ENCODE results near the gene SENP2. TPM values are rescaled to one million over a fixed set of nuclear protein-coding genes. Genes with fewer than 3 reads are reported as not detected.
"Not testable (repeated sequence)": the region's sequence is repeated elsewhere in the genome, so short reads cannot be mapped to it uniquely, and the experiment has no call there.

The SENP2 gene
- total RNA-seq (10 to 100 TPM; 40.2 to 53.1 TPM), polyA plus RNA-seq (10 to 100 TPM; 12.3 to 13.8 (median 13.8) TPM), total RNA-seq (41.3 to 48.0 (median 44.1) reads per million in 6 experiments)

- peaks cover 14 to 42% (median 36%) of the 10 kb centered on the region in 4 donors for H3K4me1 Mint-ChIP-seq
- peak within 1 kb of the TSS; percentile 76 to 94 (median 90) for H3K4me3 Mint-ChIP-seq
- H3K27ac Mint-ChIP-seq = peak within 1 kb of the TSS; percentile 87 to 99 (median 96)
- peaks cover 0 to 2% (median 0%) of the 10 kb centered on the region in 9 donors for H3K9me3 Mint-ChIP-seq
- peaks cover 0 to 9% (median 0%) of the 10 kb centered on the region in 3 donors for H3K36me3 Mint-ChIP-seq
- POLR2A ChIA-PET = interaction anchor here (0.6 to 2.3 kb wide), 8 partner anchors 10 to 1197 kb away, joined by 3 to 11 read pairs (median 6); partner anchors contain the start of genes DNAJB11, EIF4A2, TMEM41A and TRA2B
- ATAC-seq (peak; percentile 92 to 93), DNase-seq (peak; percentile 96 to 100 (median 100))
- H3K27me3 Mint-ChIP-seq = peaks cover 0 to 3% (median 0%) of the 10 kb centered on the region in 5 donors
Measured at GRCh38 chr3:185585859-185586685, at the start of gene SENP2. Gene SENP2, plus strand, starts transcription at chr3:185586295. Its CDS starts 119 bp downstream, at chr3:185586414.

DNA sequence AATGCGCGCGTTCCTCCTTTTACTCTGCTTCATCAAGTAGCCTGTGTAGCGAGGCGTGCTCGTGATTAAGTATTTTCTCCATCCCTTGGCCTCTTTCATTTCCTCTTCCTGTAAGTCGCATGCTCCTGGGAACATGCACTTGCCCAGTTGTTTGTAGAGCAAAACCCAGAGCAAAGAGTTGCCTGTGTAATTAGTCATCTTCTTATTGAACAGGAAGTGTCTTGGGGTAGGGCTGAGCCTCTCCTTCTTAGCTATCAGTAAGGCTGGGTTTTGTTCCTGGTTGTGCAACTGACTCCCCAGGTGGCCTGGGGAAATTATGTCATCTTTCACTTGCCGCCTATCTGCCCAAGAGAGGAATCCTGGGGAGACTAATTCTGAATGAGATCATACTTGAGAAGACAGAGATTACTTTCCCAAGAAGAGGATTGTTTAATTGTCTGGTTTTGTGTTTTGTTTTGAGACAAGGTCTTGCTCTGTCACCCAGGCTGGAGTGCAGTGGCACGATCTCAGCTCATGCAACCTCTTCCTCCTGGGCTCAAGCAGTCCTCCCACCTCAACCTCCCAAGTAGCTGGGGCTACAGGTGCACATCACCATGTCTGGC lies 48.6 kb upstream of the SENP2 start:
- Mint-ChIP-seq H3K27me3 (peaks cover 0 to 4% (median 0%) of the 10 kb centered on the region in 5 donors), H3K27ac (peak overlapping the region in 5 of 10 donors; percentile 17 to 74 (median 63)), H3K9me3 (no peaks in the 10 kb centered on the region), H3K4me3 (peak overlapping the region in 1 of 10 donors; percentile 15), H3K36me3 (no peaks in the 10 kb centered on the region), H3K4me1 (peaks cover 0 to 7% (median 5%) of the 10 kb centered on the region in 4 donors)
- DNase-seq (no peak), ATAC-seq (no peak)
- POLR2A ChIA-PET = no interaction called here

- H3K4me1 Mint-ChIP-seq = peaks cover 0 to 7% (median 5%) of the 10 kb centered on the region in 4 donors
- no peak for DNase-seq
- H3K4me3 Mint-ChIP-seq = no peak overlapping the region
- peaks cover 0 to 8% (median 0%) of the 10 kb centered on the region in 5 donors for H3K27me3 Mint-ChIP-seq
- no peaks in the 10 kb centered on the region for H3K36me3 Mint-ChIP-seq
- no peak overlapping the region for H3K27ac Mint-ChIP-seq
- POLR2A ChIA-PET = no interaction called here
- ATAC-seq = no peak
- no peaks in the 10 kb centered on the region for H3K9me3 Mint-ChIP-seq
Measured at GRCh38 chr3:185539934-185540333, 46.2 kb upstream of the SENP2 start.

DNA sequence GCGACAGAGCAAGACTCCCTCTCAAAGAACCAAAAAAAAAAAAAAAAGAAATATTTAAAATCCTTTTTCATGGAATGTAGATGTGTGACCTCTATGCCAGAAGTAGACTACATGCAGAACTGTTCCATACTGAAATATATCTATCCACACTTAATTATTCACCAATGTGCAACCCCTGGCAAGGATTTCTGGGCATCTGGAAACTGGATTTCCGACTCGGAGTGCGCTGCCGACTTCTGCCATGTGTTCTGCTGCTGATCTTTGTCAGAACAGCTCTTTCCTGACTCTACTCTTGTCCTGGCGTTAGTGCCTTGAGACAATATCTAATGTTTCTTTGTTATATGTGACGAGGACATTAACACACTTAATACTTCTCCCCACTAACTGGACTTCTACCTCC lies 45.4 kb upstream of the SENP2 start:
- H3K27ac Mint-ChIP-seq = no peak overlapping the region
- H3K9me3 Mint-ChIP-seq = no peaks in the 10 kb centered on the region
- POLR2A ChIA-PET = no interaction called here

GRCh38 chr3:185549122-185549521 lies 37.0 kb upstream of the SENP2 start:
- ATAC-seq = no peak
- no peak for DNase-seq
- Mint-ChIP-seq H3K9me3 (no peaks in the 10 kb centered on the region), H3K4me1 (no peaks in the 10 kb centered on the region), H3K4me3 (no peak overlapping the region), H3K27ac (peak overlapping the region in 1 of 10 donors; percentile 27), H3K27me3 (peaks cover 0 to 3% (median 0%) of the 10 kb centered on the region in 5 donors), H3K36me3 (no peaks in the 10 kb centered on the region)
- POLR2A ChIA-PET = no interaction called here

More for the DNA sequence above, 45.4 kb upstream of the SENP2 start:
- Mint-ChIP-seq H3K36me3 (no peaks in the 10 kb centered on the region), H3K27me3 (peaks cover 0 to 8% (median 0%) of the 10 kb centered on the region in 5 donors), H3K4me1 (peaks cover 0 to 7% (median 5%) of the 10 kb centered on the region in 4 donors), H3K4me3 (no peak overlapping the region)
- DNase-seq (no peak), ATAC-seq (no peak)

GRCh38 chr3:185549651-185550111 lies 36.4 kb upstream of the SENP2 start:
- no peaks in the 10 kb centered on the region for H3K4me1 Mint-ChIP-seq
- DNase-seq (no peak), ATAC-seq (no peak)
- H3K27ac Mint-ChIP-seq = no peak overlapping the region
- H3K27me3 Mint-ChIP-seq = no peaks in the 10 kb centered on the region
- POLR2A ChIA-PET = no interaction called here
- H3K9me3 Mint-ChIP-seq = no peaks in the 10 kb centered on the region
- no peaks in the 10 kb centered on the region for H3K36me3 Mint-ChIP-seq
- no peak overlapping the region for H3K4me3 Mint-ChIP-seq

GRCh38 chr3:185552358-185552877 lies 33.7 kb upstream of the SENP2 start, which contains the start of gene LIPH:
Gene LIPH, minus strand, starts transcription at chr3:185552588. Its CDS starts 117 bp downstream, at chr3:185552471.
- Mint-ChIP-seq H3K4me3 (no peak within 1 kb of the TSS), H3K27me3 (no peaks in the 10 kb centered on the region), H3K36me3 (no peaks in the 10 kb centered on the region), H3K9me3 (no peaks in the 10 kb centered on the region), H3K27ac (no peak within 1 kb of the TSS), H3K4me1 (no peaks in the 10 kb centered on the region)
- ATAC-seq (no peak), DNase-seq (no peak)
- POLR2A ChIA-PET = no interaction called here

GRCh38 chr3:185555101-185555501 lies 31.0 kb upstream of the SENP2 start:
- ATAC-seq (no peak), DNase-seq (no peak)
- Mint-ChIP-seq H3K36me3 (no peaks in the 10 kb centered on the region), H3K9me3 (no peaks in the 10 kb centered on the region), H3K27ac (no peak overlapping the region), H3K27me3 (peaks cover 0 to 4% (median 2%) of the 10 kb centered on the region in 5 donors), H3K4me3 (no peak overlapping the region), H3K4me1 (peaks cover 7 to 10% (median 9%) of the 10 kb centered on the region in 4 donors)
- POLR2A ChIA-PET = no interaction called here

- H3K4me1 Mint-ChIP-seq = peaks cover 7 to 10% (median 9%) of the 10 kb centered on the region in 4 donors
- POLR2A ChIA-PET = no interaction called here
- H3K27ac Mint-ChIP-seq = no peak overlapping the region
- no peaks in the 10 kb centered on the region for H3K36me3 Mint-ChIP-seq
- DNase-seq = no peak
- ATAC-seq = no peak
- H3K27me3 Mint-ChIP-seq = peaks cover 0 to 4% (median 4%) of the 10 kb centered on the region in 5 donors
- H3K4me3 Mint-ChIP-seq = no peak overlapping the region
- no peaks in the 10 kb centered on the region for H3K9me3 Mint-ChIP-seq
Measured at GRCh38 chr3:185555860-185556347, 30.2 kb upstream of the SENP2 start.

DNA sequence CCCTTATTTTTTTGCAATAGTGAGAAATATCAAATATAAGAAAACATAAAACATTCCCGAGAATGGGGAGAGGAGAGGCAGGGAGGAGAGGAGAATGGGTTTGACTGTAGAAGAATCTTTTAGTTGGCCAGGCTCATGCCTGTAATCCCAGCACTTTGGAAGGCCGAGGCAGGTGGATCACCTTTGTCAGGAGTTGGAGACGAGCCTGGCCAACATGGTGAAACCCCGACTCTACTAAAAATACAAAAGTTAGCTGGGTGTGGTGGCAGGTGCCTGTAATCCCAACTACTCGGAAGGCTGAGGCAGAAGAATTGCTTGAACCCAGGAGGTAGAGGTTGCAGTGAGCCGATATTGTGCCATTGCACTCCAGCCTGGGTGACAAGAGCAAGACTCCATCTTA lies 29.5 kb upstream of the SENP2 start:
- H3K36me3 Mint-ChIP-seq, ATAC-seq, DNase-seq, H3K9me3 Mint-ChIP-seq, H3K27me3 Mint-ChIP-seq, H3K27ac Mint-ChIP-seq, H3K4me3 Mint-ChIP-seq: not testable (repeated sequence)
- POLR2A ChIA-PET = interaction anchor here (0.7 kb wide), 1 partner anchor 30 kb away, joined by 4 read pairs; no protein-coding TSS in a partner anchor
- H3K4me1 Mint-ChIP-seq = peaks cover 9 to 15% (median 14%) of the 10 kb centered on the region in 4 donors

DNA sequence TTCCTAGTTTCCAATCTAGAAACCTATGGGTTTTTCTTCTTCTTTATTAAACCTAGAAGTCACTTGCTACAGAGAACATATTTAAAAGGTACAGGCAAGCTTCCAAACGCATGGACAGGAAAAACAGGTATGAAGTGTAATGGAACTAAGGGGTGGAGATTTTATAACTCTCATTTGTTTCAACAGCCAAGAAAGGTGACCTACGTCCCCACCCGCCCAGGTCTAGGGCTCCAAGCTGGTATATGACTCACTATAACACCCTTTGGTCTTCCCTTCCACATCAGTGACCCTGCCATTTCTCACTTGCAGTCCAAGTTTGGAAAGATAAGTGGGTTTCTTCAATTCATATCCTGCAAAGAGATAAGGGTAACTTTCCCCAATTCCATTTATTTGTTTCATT lies 27.7 kb upstream of the SENP2 start:
- DNase-seq (no peak), ATAC-seq (no peak)
- POLR2A ChIA-PET = interaction anchor here (1.2 kb wide), 1 partner anchor 60 kb away, joined by 3 read pairs; the partner anchor contains the start of gene TMEM41A
- Mint-ChIP-seq H3K27me3 (peaks cover 0 to 4% (median 4%) of the 10 kb centered on the region in 5 donors), H3K27ac (peak overlapping the region in 1 of 10 donors; percentile 87), H3K4me1 (peaks cover 9 to 23% (median 20%) of the 10 kb centered on the region in 4 donors), H3K9me3 (no peaks in the 10 kb centered on the region), H3K36me3 (no peaks in the 10 kb centered on the region), H3K4me3 (peak overlapping the region in 2 of 10 donors; percentile 77 to 88)

DNA sequence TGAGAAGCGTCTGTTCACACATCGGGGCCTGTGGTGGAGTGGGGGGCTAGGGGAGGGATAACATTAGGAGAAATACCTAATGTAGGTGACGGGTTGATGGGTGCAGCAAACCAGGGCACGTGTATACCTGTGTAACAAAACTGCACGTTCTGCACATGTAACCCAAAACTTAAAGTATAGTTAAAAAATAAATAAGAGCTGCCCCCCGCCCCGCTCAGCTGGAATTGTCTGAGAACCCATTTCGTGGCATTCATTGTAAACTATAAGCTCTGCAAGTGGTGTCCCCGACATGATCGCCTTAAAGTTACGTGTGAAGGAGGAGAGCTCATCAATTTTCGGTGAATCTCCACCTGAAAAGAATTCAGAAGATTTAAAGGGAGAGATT lies 26.4 kb upstream of the SENP2 start:
- Mint-ChIP-seq H3K4me3 (peak overlapping the region in 9 of 10 donors; percentile 38 to 92 (median 85)), H3K36me3 (no peaks in the 10 kb centered on the region), H3K27ac (peak overlapping the region in 1 of 10 donors; percentile 8), H3K27me3 (peaks cover 0 to 4% (median 4%) of the 10 kb centered on the region in 5 donors), H3K4me1 (peaks cover 9 to 23% (median 20%) of the 10 kb centered on the region in 4 donors), H3K9me3 (no peaks in the 10 kb centered on the region)
- DNase-seq (no peak), ATAC-seq (no peak)
- POLR2A ChIA-PET = interaction anchor here (1.3 kb wide), 1 partner anchor 16 kb away, joined by 3 read pairs; no protein-coding TSS in a partner anchor
